NOMO-1 (cell line): ENCODE results near the gene PTPN4.
"Not testable (repeated sequence)": the region's sequence is repeated elsewhere in the genome, so short reads cannot be mapped to it uniquely, and the experiment has no call there.

Experiments
- DNase-seq, 2 experiments: peaks; one replicate each; lab custom pipeline; 2025; ENCODE audit not compliant: unreplicated experiment in 2 of 2; lab: John Stamatoyannopoulos, UW

Gene PTPN4

GRCh38 chr2:120012771-120013596, 253.3 kb downstream of the PTPN4 start, which contains the start of gene EPB41L5:
Gene EPB41L5 (plus strand): TSS chr2:120013077. CDS start chr2:120019085, 6,008 bp downstream.
- DNase-seq, result peak; percentile 80 to 86

- DNase-seq, result peak in 1 of 2 experiments; percentile 36
Observed at GRCh38 chr2:120013597-120014223, 254.0 kb downstream of the PTPN4 start.

- DNase-seq, result no peak
Observed at GRCh38 chr2:120014226-120014980, 254.7 kb downstream of the PTPN4 start.

DNA sequence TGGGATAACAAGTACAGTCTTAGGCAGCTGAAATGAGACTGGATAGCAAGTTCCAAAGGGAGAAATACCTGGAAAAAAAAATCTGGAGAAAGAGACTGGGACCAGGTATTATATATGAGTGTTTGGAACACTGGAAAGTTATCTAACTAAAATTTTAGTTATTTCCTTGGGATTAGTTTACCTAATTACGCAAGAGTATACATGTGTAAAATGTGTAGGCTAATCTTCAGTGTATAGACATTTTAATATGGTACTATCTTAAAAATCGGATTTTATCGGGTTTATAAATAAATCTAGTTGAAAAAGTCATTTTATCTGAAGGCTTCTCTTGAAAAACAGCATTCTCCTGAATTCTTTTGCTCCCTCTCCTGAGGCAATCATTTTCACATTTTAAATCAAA, 257.1 kb downstream of the PTPN4 start:
- DNase-seq, result no peak

- no peak for DNase-seq
Observed at GRCh38 chr2:120017201-120017600, 257.5 kb downstream of the PTPN4 start.

DNA sequence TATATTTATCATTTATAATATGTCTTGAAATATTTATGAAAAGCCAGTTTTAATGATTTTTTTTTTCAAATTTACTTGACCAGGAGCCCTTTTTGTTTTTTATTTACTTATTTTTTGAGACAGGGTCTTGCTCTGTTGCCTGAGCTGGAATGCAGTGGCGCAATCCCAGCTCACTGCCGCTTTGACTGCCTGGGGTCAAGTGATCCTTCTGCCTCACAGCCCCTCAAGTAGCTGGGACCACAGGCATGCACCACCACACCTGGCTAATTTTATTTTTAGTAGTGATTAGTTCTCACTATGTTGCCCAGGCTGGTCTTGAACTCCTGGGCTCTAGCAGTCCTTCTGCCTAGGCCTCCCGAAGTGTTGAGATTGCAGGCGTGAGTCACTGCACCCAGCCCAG, 258.8 kb downstream of the PTPN4 start:
- DNase-seq, result no peak

- no peak for DNase-seq
Observed at GRCh38 chr2:120020554-120020953, 260.8 kb downstream of the PTPN4 start.

DNA sequence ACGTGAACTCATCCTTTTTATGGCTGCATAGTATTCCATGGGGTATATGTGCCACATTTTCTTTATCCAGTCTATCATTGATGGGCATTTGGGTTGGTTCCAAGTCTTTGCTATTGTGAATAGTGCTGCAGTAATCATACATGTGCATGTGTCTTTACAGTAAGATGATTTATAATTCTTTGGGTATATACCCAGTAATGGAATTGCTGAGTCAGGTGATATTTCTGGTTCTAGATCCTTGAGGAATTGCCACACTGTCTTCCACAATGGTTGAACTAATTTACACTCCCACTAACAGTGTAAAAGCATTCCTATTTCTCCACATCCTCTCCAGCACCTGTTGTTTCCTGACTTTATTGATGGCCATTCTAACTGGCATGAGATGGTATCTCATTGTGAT, 262.8 kb downstream of the PTPN4 start:
- not testable (repeated sequence) for DNase-seq

DNA sequence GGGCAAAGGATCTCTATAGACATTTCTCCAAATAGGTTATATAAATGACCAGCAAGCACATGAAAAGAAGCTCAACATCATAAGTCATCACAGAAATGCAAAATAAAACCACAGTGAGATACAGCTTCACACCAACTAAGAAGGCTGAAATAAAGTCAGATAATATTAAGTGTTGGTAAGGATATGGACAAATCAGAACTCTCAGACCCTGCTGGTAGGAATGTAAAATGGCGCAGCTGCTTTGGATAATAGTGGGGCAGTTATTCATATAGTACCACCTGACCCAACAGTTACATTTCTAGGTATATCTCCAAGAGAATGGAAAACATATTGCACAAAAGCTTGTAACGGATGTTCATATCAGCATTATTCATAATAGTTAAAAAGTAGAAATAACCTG, 267.2 kb downstream of the PTPN4 start:
- DNase-seq, result no peak

DNA sequence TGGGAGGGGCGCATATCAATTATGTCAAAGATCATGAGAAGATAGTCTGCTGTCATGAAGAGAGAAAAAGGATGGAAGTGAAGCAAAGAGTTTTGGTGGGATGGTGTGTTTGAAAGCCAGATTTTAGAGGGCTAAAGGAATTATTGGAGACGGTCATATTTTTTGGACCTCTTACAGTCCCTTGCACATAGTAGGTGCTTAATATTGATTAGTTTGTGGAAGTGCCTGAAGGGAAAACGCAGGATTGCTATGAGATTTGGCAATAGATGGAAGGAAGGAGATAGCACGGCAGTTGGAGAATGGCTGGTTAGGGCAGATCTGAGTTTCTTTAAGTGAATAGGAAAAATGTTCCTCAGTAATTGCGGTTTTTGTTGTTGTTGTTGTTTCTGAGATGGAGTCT, 269.1 kb downstream of the PTPN4 start:
- no peak for DNase-seq

GRCh38 chr2:120029672-120030640, 270.2 kb downstream of the PTPN4 start:
- DNase-seq, result no peak

DNA sequence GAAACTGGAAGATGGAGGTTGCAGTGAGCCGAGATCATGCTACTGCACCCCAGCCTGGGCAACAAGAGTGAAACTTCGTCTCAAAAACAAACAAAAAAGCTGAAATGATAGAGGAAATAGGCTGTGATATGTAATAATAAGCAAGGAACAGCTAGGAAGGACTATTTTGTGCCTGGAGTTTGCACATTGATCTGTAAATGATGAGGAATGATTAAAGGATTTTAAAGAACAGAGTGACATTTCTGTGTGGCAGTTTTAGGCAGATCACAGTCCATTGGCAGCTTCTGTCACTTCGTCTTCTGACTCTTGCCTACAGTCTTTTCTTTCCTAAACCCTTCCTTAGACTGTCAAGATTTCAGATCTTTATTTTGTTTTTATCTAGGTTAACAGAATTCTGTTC, 272.6 kb downstream of the PTPN4 start:
- no peak for DNase-seq
